GM18517 (cell line): ENCODE data around the gene PTMA.
"Not testable (repeated sequence)": the region's sequence is repeated elsewhere in the genome, so short reads cannot be mapped to it uniquely, and the experiment has no call there.

ENCODE experiments used
- ATAC-seq: cut with Tn5 transposase; IDR thresholded peaks from one replicate; pipeline ENCODE4 v1.9.1; 2021; ENCODE audit warnings: mild to moderate bottlenecking, moderate library complexity; ENCODE audit not compliant: unreplicated experiment

PTMA gene

DNA sequence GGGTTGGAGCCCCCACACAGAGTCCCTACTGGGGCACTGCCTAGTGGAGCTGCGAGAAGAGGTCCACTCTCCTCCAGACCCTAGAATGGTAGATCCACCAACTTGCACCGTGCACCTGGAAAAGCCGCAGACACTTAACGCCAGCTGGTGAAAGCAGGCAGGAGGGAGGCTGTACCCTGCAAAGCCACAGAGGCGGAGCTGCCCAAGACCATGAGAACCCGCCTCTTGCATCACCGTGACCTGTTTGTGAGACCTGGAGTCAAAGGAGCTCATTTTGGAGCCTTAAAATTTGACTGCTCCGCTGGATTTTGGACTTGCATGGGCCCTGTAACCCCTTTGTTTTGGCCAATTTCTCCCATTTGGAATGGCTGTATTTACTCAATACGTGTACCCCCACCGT, 40.7 kb downstream of the PTMA start:
- ATAC-seq = not testable (repeated sequence)

DNA sequence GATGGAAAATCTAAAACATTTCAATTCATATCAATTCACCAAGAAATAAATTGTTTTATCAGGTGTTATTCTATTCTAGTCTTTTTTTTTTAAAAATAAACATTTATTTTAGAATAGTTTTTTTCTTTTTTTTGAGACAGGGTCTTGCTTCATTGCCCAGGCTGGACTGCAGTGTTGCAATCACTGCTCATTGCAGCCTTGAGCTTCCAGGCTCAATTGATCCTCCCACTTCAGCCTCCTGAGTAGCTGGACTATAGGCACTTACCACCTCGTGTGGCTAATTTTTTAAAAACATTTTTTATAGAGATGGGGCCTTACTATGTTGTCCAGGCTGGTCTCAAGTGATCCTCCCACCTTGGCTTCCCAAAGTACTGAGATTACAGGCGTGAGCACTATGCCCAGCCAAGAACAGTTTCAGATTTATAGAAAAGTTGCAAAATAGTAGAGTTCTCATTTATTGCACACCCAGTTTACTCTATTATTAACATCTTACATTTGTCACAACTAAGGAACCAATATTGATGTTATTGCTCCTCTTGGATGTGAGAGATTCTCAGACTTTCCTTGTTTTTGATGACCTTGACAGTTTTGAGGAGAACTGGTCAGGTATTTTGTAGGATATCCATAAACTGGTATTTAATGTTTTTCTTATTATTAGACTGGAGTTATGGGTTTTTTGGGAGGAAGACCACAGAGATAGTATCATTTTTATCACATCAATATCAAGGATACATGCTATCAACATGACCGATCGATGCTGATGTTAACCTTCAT, 42.9 kb downstream of the PTMA start:
- ATAC-seq = no peak

DNA sequence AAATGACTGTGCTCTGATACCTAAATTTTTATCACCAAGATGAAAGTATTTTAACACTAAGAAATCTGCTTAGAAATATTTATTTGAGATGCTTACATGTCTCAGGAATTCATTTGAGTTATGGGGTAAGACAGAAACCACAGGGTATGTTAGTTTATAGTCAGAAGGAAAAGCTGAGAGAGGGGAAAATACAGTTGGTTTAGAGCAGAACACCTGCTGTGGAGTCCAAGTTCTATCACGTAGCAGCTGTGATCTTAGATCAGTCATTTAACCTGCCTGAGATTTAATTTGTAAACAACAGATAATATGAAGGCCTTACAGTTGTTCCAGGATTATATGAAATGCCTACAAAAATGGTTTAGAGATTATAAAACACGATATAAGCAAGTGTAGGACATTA, 43.7 kb downstream of the PTMA start:
- ATAC-seq = no peak

DNA sequence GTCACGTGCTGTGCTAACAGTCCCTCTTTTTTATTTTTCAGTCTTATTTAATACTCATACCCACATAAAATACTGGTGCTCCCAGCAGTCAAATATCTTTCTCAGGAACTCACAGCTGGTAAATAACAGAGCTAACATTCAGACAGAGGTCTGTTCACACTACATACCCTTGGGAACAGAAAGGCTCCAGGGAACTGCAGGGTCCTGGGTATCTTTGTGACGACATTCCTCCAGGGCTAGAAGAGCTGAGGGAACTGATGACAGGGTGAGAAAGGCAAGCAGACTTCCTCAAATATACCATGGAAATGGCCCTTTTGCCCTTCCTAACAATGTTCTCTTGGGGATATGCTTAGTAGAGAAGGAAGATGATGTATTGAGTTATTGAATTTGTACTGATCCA, 53.4 kb downstream of the PTMA start:
- ATAC-seq = no peak
